ENCODE data around the gene TRIM5.

DNA sequence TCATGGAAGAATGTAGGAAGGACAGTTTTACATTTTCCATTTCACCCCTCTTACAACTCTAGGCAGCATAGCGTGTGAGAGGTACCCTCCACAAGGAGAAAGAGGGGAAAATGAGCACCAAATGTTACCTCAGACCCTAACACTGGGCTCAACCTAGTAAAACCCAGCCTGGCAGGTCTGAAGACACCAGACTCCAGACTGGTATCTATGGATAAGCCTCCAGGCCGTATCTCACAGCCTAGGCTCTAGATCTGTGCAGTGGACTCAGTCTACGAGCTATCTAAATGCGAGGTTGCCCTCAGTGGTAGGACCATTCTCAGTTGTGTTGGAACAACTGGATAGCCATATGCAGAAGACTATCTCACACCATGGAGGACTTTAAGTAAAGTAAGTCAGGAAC, 10.5 kb downstream of the TRIM5 start:
- TF ChIP-seq, protein P1, sequence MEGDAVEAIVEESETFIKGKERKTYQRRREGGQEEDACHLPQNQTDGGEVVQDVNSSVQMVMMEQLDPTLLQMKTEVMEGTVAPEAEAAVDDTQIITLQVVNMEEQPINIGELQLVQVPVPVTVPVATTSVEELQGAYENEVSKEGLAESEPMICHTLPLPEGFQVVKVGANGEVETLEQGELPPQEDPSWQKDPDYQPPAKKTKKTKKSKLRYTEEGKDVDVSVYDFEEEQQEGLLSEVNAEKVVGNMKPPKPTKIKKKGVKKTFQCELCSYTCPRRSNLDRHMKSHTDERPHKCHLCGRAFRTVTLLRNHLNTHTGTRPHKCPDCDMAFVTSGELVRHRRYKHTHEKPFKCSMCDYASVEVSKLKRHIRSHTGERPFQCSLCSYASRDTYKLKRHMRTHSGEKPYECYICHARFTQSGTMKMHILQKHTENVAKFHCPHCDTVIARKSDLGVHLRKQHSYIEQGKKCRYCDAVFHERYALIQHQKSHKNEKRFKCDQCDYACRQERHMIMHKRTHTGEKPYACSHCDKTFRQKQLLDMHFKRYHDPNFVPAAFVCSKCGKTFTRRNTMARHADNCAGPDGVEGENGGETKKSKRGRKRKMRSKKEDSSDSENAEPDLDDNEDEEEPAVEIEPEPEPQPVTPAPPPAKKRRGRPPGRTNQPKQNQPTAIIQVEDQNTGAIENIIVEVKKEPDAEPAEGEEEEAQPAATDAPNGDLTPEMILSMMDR (IDR thresholded peaks at IDR 0.05; ENCODE audit: poor library complexity), result no peak
- TF ChIP-seq EZH2phosphoT487 (IDR thresholded peaks at IDR 0.05; ENCODE audit: low read depth, severe bottlenecking, unreplicated experiment), result no peak
